Neural cell (in vitro differentiated cells): ENCODE data around the gene ZBTB42. TPM values are rescaled to one million over a fixed set of nuclear protein-coding genes. Genes with fewer than 3 reads are reported as not detected.

Source experiments
- H2AFZ ChIP-seq: fragments of 200-600, 300-800 bp; sonication (generic), shearing (Covaris generic); 2 replicates; pipeline ENCODE4 v1.6.0; 2014; ENCODE audit warnings: low read depth, mild to moderate bottlenecking, antibody characterized with exemption, low read length, moderate library complexity
- H3F3A ChIP-seq: fragments of 200-600 bp; shearing (Covaris generic); 2 replicates; pipeline ENCODE4 v1.6.1; 2016; ENCODE audit warnings: mild to moderate bottlenecking, moderate library complexity, mixed read lengths, antibody characterized with exemption, low read length; ENCODE audit not compliant: insufficient read depth, poor library complexity, severe bottlenecking
- H3K27ac ChIP-seq: fragments of 200-600, 300-800 bp; sonication (generic), shearing (Covaris generic); 2 replicates; pipeline ENCODE4 v1.5.1; 2014; ENCODE audit warnings: mild to moderate bottlenecking, low read length, moderate library complexity
- H3K27me3 ChIP-seq: fragments of 300-800, 200-600 bp; sonication (generic), shearing (Covaris generic); 2 replicates; pipeline ENCODE4 v1.6.0; 2014; ENCODE audit warnings: mild to moderate bottlenecking, low read depth, low read length, moderate library complexity; ENCODE audit not compliant: insufficient read depth
- H3K36me3 ChIP-seq: fragments of 300-800, 200-600 bp; sonication (generic), shearing (Covaris generic); 2 replicates; pipeline ENCODE4 v1.5.1; 2014; ENCODE audit warnings: mild to moderate bottlenecking, antibody characterized with exemption, low read length, moderate library complexity; ENCODE audit not compliant: insufficient read depth
- H3K4me2 ChIP-seq: fragments of 300-800, 200-600 bp; sonication (generic), shearing (Covaris generic); 2 replicates; pipeline ENCODE4 v1.6.0; 2014; ENCODE audit warnings: mild to moderate bottlenecking, low read length
- H3K4me3 ChIP-seq: fragments of 300-800, 200-600 bp; sonication (generic), shearing (Covaris generic); 2 replicates; pipeline ENCODE4 v1.5.1; 2014; ENCODE audit warnings: mild to moderate bottlenecking, low read length, moderate library complexity
- H3K79me2 ChIP-seq: fragments of 200-600 bp; shearing (Covaris generic); replicated peaks from 2 replicates; pipeline ENCODE4 v1.6.0; 2014; ENCODE audit warnings: mild to moderate bottlenecking, low read length, moderate library complexity; ENCODE audit not compliant: insufficient read depth
- H3K9ac ChIP-seq: fragments of 300-800, 200-600 bp; sonication (generic), shearing (Covaris generic); 2 replicates; pipeline ENCODE4 v1.6.1; 2016; ENCODE audit warnings: mild to moderate bottlenecking, low read length, mixed read lengths
- H3K9me2 ChIP-seq: fragments of 200-600 bp; shearing (Covaris generic); 2 replicates; pipeline ENCODE4 v1.6.1; 2016; ENCODE audit warnings: mild to moderate bottlenecking, low read length, mixed read lengths; ENCODE audit not compliant: insufficient read depth
- H3K9me3 ChIP-seq: fragments of 200-600, 300-800 bp; sonication (generic), shearing (Covaris generic); 2 replicates; pipeline ENCODE4 v1.6.1; 2016; ENCODE audit warnings: mild to moderate bottlenecking, mixed run types, low read length, moderate library complexity, mixed read lengths
- H4K20me1 ChIP-seq: fragments of 200-600 bp; shearing (Covaris generic); 2 replicates; pipeline ENCODE4 v1.6.1; 2016; ENCODE audit warnings: mild to moderate bottlenecking, mixed run types; ENCODE audit not compliant: insufficient read depth
- CTCF ChIP-seq: fragments of 450-650 bp; IDR thresholded peaks from 2 replicates; pipeline ENCODE4 v1.5.1; 2014; ENCODE audit warnings: antibody characterized with exemption, mild to moderate bottlenecking, moderate library complexity; ENCODE audit not compliant: poor library complexity, severe bottlenecking
- EP300 ChIP-seq: fragments of 450-650 bp; conservative IDR thresholded peaks from 2 replicates; pipeline ENCODE4 v1.6.1; 2014; ENCODE audit warnings: antibody characterized with exemption, mild to moderate bottlenecking, moderate library complexity; ENCODE audit not compliant: poor library complexity, severe bottlenecking
- EZH2 ChIP-seq: fragments of 200-600, 300-800 bp; shearing (Covaris generic), sonication (generic); IDR thresholded peaks from 2 replicates; pipeline ENCODE4 v1.6.1; 2014; ENCODE audit warnings: antibody characterized with exemption, low read length, borderline replicate concordance, mild to moderate bottlenecking; ENCODE audit not compliant: insufficient read depth, poor library complexity, severe bottlenecking
- MXI1 ChIP-seq: fragments of 450-650 bp; conservative IDR thresholded peaks from 2 replicates; pipeline ENCODE4 v1.6.1; 2014; ENCODE audit warnings: antibody characterized with exemption, mild to moderate bottlenecking; ENCODE audit not compliant: poor library complexity, severe bottlenecking
- POLR2AphosphoS5 ChIP-seq: IDR thresholded peaks from 2 replicates; pipeline ENCODE4 v1.6.1; 2012
- RAD21 ChIP-seq: fragments of 450-650 bp; conservative IDR thresholded peaks from 2 replicates; pipeline ENCODE4 v1.6.1; 2014; ENCODE audit warnings: antibody characterized with exemption, mild to moderate bottlenecking, moderate library complexity
- REST ChIP-seq: IDR thresholded peaks from 2 replicates; pipeline ENCODE4 v1.6.1; 2012; ENCODE audit warnings: borderline replicate concordance
- SMC3 ChIP-seq: fragments of 450-650 bp; conservative IDR thresholded peaks from 2 replicates; pipeline ENCODE4 v1.6.1; 2014; ENCODE audit warnings: antibody characterized with exemption, mild to moderate bottlenecking, moderate library complexity; ENCODE audit not compliant: poor library complexity
- TAF1 ChIP-seq: IDR thresholded peaks from 2 replicates; pipeline ENCODE4 v1.6.1; 2012; ENCODE audit warnings: low read depth
- polyA plus RNA-seq: library from polyadenylated mRNA; depleted of rRNA; stranded (reverse); fragments of >200 nt; gene quantifications from 2 replicates; pipeline ENCODE4 v1.2.3, GENCODE V29; 2014

The ZBTB42 gene
- polyA plus RNA-seq, 1 donor from 2014 or later, result not detected

GRCh38 chr14:104786726-104787675 is 13.9 kb upstream of the ZBTB42 start:
- H3K4me2 ChIP-seq, result no peak overlapping the region
- no peaks in the 10 kb centered on the region for H3K9me2 ChIP-seq
- no peaks in the 10 kb centered on the region for H3K27me3 ChIP-seq
- no peaks in the 10 kb centered on the region for H3F3A ChIP-seq
- no peak overlapping the region for H3K9ac ChIP-seq
- no peaks in the 10 kb centered on the region for H3K9me3 ChIP-seq
- no peak for TF ChIP-seq EZH2
- TF ChIP-seq MXI1, result no peak
- no peak for TF ChIP-seq EP300
- TF ChIP-seq CTCF, result no peak
- TF ChIP-seq POLR2AphosphoS5, result no peak
- no peak for TF ChIP-seq SMC3
- TF ChIP-seq REST, result no peak
- TF ChIP-seq RAD21, result no peak
- TF ChIP-seq TAF1, result no peak
- no peaks in the 10 kb centered on the region for H3K36me3 ChIP-seq
- no peaks in the 10 kb centered on the region for H3K79me2 ChIP-seq
- no peak overlapping the region for H3K27ac ChIP-seq
- no peak overlapping the region for H2AFZ ChIP-seq
- no peaks in the 10 kb centered on the region for H4K20me1 ChIP-seq
- H3K4me3 ChIP-seq, result no peak overlapping the region

- no peak overlapping the region for H3K4me2 ChIP-seq
- H3F3A ChIP-seq, result no peaks in the 10 kb centered on the region
- TF ChIP-seq TAF1, result no peak
- TF ChIP-seq EP300, result no peak
- TF ChIP-seq POLR2AphosphoS5, result no peak
- no peak for TF ChIP-seq RAD21
- no peak for TF ChIP-seq MXI1
- TF ChIP-seq CTCF, result no peak
- TF ChIP-seq REST, result no peak
- no peak for TF ChIP-seq SMC3
- TF ChIP-seq EZH2, result no peak
- no peak overlapping the region for H3K27ac ChIP-seq
- no peaks in the 10 kb centered on the region for H4K20me1 ChIP-seq
- H3K79me2 ChIP-seq, result peaks cover 1% of the 10 kb centered on the region
- H3K9me2 ChIP-seq, result no peaks in the 10 kb centered on the region
- no peak overlapping the region for H2AFZ ChIP-seq
- H3K4me3 ChIP-seq, result no peak overlapping the region
- no peaks in the 10 kb centered on the region for H3K9me3 ChIP-seq
- H3K36me3 ChIP-seq, result no peaks in the 10 kb centered on the region
- H3K9ac ChIP-seq, result no peak overlapping the region
- H3K27me3 ChIP-seq, result no peaks in the 10 kb centered on the region
These were observed 13.2 kb upstream of the ZBTB42 start for GRCh38 chr14:104787736-104788135.
